Suprapubic skin (tissue), 4 donors: ENCODE results near the gene FDXR. TPM values are rescaled to one million over a fixed set of nuclear protein-coding genes. Genes with fewer than 3 reads are reported as not detected.

Experiments used
- DNase-seq, 2 donors: peaks; one replicate each; pipeline ENCODE4 v3.0.0-alpha.2; 2019; ENCODE audit warnings: low spot score in 2 of 2
- H3K27ac ChIP-seq: fragments of 200-600 bp; sonication (generic); one replicate; pipeline ENCODE4 v1.5.1; 2019
- H3K27me3 ChIP-seq: fragments of 200-600 bp; sonication (generic); one replicate; pipeline ENCODE4 v1.5.1; 2019
- H3K36me3 ChIP-seq: fragments of 200-600 bp; sonication (generic); one replicate; pipeline ENCODE4 v1.5.1; 2019
- H3K4me1 ChIP-seq: fragments of 200-600 bp; sonication (generic); one replicate; pipeline ENCODE4 v1.5.1; 2019
- H3K4me3 ChIP-seq: fragments of 200-600 bp; sonication (generic); one replicate; pipeline ENCODE4 v1.5.1; 2019; ENCODE audit warnings: mild to moderate bottlenecking
- H3K9me3 ChIP-seq: fragments of 200-600 bp; sonication (generic); one replicate; pipeline ENCODE4 v1.5.1; 2019
- EP300 ChIP-seq: sonication (generic); formaldehyde crosslinking; IDR thresholded peaks from one replicate; pipeline ENCODE4 v1.6.1; 2017; ENCODE audit warnings: antibody characterized with exemption
- POLR2A ChIP-seq, 2 donors: fragments of 450-650 bp; IDR thresholded peaks; one replicate each; pipeline ENCODE4 v1.6.1; 2017; ENCODE audit warnings: antibody characterized with exemption in 2 of 2, mild to moderate bottlenecking in 2 of 2, moderate library complexity in 2 of 2
- POLR2AphosphoS5 ChIP-seq, 3 donors: sonication (generic); formaldehyde crosslinking; IDR thresholded peaks; one replicate each; pipeline ENCODE4 v1.6.1; 2017; ENCODE audit warnings: antibody characterized with exemption in 3 of 3
- WGBS: methylation state at CpG from one replicate; pipeline ENCODE4 v1.1.5; 2018; 5-methylcytosine and 5-hydroxymethylcytosine counted together
- total RNA-seq, 4 donors: library from RNA; depleted of rRNA; stranded (reverse); fragments of >200 nt; gene quantifications; one replicate each; pipeline ENCODE4 v1.1.0, GENCODE V29; 2016
- TF ChIP-seq, protein P1 (sequence below), 2 donors: fragments of 200-600 bp in 1 of 2; fragments of 450-650 bp in 1 of 2; sonication (generic) in 1 of 2; IDR thresholded peaks; one replicate each; pipeline ENCODE4 v1.5.1; 2016 to 2019; ENCODE audit warnings: antibody characterized with exemption in 2 of 2, mild to moderate bottlenecking in 1 of 2, moderate library complexity in 1 of 2

The FDXR gene
- total RNA-seq, 4 donors from 2014 or later, result 19.1 to 34.1 (median 24.7) TPM

DNA sequence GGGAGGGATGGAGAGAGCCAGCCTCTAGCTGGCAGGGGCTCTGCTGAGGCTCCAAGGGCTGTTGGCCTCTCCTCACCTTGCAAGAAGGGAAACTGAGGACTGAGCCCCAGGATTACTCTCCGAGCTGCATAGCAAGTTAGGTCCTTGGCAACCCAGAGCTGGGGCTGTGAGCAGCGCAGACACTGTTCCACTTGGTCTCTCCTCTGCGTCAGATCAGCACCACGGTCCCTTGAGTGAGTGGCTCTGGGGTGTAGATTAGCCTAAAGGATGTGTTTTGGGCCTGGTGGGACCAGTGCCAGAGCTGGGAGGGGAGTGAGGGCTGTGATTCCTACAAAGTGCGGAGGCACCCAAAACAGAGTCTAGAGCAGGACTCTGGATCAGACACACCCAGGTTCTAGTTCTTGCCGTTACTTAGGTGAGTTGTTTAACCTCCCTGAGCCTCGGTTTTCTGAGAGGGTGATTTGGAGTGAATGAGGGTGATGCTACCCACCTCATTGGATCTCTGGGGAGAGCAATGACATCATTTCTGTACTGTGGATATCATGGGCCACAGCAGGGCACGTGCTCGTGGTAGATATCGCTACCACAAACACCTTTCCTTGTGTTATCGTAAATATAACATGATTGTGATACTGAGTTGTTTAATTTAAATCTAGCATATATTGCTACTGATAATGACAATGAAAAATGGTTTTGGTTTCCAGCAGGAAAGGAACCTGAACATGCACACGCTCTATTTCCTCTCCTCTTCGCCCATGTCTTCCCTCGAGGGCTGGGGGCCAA, 28.8 kb upstream of the FDXR start:
- WGBS, result 68% methylated on average over 12 of the region's 14 CpGs
- Histone ChIP-seq H3K9me3 (no peaks in the 10 kb centered on the region), H3K27ac (no peak overlapping the region)

DNA sequence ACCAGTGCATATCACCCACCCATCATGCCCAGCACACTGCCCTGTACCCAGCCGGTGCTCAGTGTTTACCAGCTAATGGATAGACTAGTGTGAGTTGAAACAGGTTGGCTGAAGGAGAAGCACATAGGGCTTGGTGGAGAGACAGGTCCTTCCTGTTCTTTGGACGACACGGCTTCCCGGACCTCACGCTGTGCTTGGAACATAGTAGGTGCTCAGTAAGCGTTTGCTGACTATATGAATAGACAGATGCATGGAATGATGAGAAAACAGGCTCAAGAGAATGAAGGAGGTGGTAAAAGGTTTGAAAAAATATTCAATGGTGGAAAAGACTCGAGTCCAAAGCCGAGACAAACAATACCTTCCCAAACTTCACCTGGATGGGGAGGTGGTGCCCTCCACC, 27.4 kb upstream of the FDXR start:
- TF ChIP-seq POLR2AphosphoS5 (IDR thresholded peaks at IDR 0.05) (no peak), POLR2A (IDR thresholded peaks at IDR 0.05) (no peak), EP300 (no peak)
- TF ChIP-seq, protein P1, sequence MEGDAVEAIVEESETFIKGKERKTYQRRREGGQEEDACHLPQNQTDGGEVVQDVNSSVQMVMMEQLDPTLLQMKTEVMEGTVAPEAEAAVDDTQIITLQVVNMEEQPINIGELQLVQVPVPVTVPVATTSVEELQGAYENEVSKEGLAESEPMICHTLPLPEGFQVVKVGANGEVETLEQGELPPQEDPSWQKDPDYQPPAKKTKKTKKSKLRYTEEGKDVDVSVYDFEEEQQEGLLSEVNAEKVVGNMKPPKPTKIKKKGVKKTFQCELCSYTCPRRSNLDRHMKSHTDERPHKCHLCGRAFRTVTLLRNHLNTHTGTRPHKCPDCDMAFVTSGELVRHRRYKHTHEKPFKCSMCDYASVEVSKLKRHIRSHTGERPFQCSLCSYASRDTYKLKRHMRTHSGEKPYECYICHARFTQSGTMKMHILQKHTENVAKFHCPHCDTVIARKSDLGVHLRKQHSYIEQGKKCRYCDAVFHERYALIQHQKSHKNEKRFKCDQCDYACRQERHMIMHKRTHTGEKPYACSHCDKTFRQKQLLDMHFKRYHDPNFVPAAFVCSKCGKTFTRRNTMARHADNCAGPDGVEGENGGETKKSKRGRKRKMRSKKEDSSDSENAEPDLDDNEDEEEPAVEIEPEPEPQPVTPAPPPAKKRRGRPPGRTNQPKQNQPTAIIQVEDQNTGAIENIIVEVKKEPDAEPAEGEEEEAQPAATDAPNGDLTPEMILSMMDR (IDR thresholded peaks at IDR 0.05), result no peak
- H3K27ac ChIP-seq, result no peak overlapping the region
- 81% methylated on average over 8 of the region's 8 CpGs for WGBS
- peaks cover 13% of the 10 kb centered on the region for H3K27me3 ChIP-seq
- no peaks in the 10 kb centered on the region for H3K36me3 ChIP-seq
- H3K4me3 ChIP-seq, result no peak overlapping the region
- H3K9me3 ChIP-seq, result no peaks in the 10 kb centered on the region
- DNase-seq, result no peak
- H3K4me1 ChIP-seq, result peaks cover 4% of the 10 kb centered on the region

More for the DNA sequence above, 28.8 kb upstream of the FDXR start:
- Histone ChIP-seq H3K36me3 (no peaks in the 10 kb centered on the region), H3K4me3 (no peak overlapping the region), H3K4me1 (peaks cover 4% of the 10 kb centered on the region), H3K27me3 (peaks cover 11% of the 10 kb centered on the region)
- no peak for DNase-seq
- TF ChIP-seq POLR2AphosphoS5 (IDR thresholded peaks at IDR 0.05) (no peak), EP300 (no peak), POLR2A (IDR thresholded peaks at IDR 0.05) (no peak)
- TF ChIP-seq, protein P1 (IDR thresholded peaks at IDR 0.05), result no peak

DNA sequence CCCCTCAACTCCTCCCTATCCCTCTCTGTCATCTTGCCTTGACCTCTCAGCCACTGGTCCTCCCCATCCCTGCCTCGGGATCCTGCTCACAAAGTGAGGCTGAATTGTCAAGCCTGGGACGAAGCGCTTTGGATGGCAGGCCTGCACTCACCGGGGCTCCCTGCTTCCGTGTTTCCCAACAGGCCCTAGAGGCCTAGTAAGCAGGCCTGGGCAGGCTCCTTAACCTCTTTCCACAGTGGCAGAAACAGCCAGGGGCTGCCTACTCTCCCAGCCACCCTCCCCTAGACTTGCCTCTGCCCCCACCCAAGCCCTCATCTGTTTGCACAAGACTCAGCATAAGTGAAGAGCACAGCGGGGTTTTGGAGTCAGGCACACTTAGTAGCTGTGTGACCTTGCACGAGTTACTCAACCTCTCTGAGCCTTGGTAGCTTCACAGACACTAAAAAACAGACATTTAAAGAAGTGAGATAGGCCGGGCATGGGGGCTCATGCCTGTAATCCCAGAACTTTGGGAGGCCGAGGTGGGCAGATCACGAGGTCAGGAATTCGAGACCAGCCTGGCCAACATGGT, 25.7 kb upstream of the FDXR start:
- TF ChIP-seq, protein P1 (IDR thresholded peaks at IDR 0.05), result no peak
- TF ChIP-seq POLR2A (IDR thresholded peaks at IDR 0.05) (no peak), POLR2AphosphoS5 (IDR thresholded peaks at IDR 0.05) (no peak), EP300 (no peak)

DNA sequence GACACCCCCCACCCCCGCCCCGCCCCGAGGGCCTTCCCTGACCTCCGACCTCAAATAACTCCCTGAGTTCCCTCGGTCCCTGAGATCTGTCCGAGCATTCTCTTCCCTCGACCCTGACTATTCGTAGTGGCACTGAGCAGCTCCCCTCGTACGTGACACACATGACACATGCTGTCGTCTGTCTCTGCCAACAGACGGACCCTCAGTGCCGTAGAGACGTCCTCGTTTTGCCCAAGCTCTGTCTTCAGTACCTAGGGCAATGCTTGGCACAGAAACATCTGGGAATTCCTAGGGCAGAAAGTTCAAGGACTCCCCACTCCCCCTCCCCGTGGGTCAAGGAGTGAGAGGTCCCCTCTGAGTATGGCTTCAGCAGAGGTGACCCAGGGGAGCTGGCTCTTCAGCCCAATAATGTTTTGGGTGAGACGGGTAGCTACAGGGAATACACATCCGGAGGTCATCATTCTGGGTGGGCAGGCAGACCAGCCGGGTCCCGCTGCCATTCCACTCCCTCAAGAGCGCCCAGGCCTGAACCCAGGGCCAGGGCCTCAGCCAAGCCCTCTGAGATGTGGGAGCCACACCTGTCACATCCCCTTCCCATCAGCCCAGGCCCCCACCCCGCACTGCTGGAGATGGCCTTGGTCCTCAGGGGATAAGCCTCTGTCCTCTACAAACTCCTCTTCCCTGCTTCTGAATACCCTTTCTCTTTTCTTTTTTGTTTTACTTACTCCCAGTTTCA, 21.3 kb upstream of the FDXR start:
- H3K4me3 ChIP-seq, result peak overlapping the region; percentile 54
- peaks cover 46% of the 10 kb centered on the region for H3K27me3 ChIP-seq
- H3K36me3 ChIP-seq, result no peaks in the 10 kb centered on the region
- no peak for TF ChIP-seq EP300
- TF ChIP-seq, protein P1 (IDR thresholded peaks at IDR 0.05), result no peak
- no peak for TF ChIP-seq POLR2AphosphoS5 (IDR thresholded peaks at IDR 0.05)
- no peak for TF ChIP-seq POLR2A (IDR thresholded peaks at IDR 0.05)
- no peak overlapping the region for H3K27ac ChIP-seq
- H3K9me3 ChIP-seq, result no peaks in the 10 kb centered on the region
- WGBS, result 28% methylated on average over 15 of the region's 22 CpGs
- no peak for DNase-seq
- H3K4me1 ChIP-seq, result peaks cover 19% of the 10 kb centered on the region

More for the DNA sequence above, 25.7 kb upstream of the FDXR start:
- H3K27ac ChIP-seq, result no peak overlapping the region
- 74% methylated on average over 11 of the region's 11 CpGs for WGBS
- DNase-seq, result no peak
- H3K9me3 ChIP-seq, result no peaks in the 10 kb centered on the region
- H3K36me3 ChIP-seq, result no peaks in the 10 kb centered on the region
- H3K4me3 ChIP-seq, result no peak overlapping the region
- peaks cover 8% of the 10 kb centered on the region for H3K4me1 ChIP-seq
- peaks cover 30% of the 10 kb centered on the region for H3K27me3 ChIP-seq
